ENCODE measurements around the gene RGS8.

Gene RGS8

DNA sequence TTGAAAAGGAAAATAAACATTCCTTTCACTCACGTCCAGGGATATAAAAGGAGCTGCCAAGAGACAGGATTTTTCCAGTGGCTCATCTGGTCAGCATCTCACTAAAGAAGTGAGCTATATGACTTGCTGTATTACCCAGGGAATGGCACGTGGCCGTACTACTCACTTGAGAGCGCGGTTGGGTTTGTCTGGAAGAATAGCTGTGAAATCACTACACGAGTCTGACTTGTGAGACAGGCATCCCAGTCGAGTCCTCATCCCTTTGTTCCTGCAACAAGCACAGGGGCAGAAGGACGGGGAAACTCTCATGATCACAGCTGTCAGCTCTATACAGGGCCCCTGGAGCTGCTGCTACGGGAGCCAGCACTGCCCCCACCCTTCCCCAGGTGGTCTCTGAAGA lies 17.7 kb downstream of the RGS8 start:
- DNase-seq (ENCODE audit: insufficient read length, low spot score), result no peak
- FAIRE-seq, result no peak
- TF ChIP-seq POLR2AphosphoS5 (IDR thresholded peaks at IDR 0.05; ENCODE audit: low read depth, low read length) (no peak), POLR2A (IDR thresholded peaks at IDR 0.05; ENCODE audit: low read depth, low read length) (no peak), POU2F2 (IDR thresholded peaks at IDR 0.05; ENCODE audit: low read depth, low read length) (no peak), TAF1 (IDR thresholded peaks at IDR 0.05; ENCODE audit: low read depth, low read length) (no peak), PAX5 (IDR thresholded peaks at IDR 0.05; ENCODE audit: insufficient read depth, low read length, severe bottlenecking) (no peak), SPI1 (IDR thresholded peaks at IDR 0.05; ENCODE audit: low read depth, low read length) (no peak)

DNA sequence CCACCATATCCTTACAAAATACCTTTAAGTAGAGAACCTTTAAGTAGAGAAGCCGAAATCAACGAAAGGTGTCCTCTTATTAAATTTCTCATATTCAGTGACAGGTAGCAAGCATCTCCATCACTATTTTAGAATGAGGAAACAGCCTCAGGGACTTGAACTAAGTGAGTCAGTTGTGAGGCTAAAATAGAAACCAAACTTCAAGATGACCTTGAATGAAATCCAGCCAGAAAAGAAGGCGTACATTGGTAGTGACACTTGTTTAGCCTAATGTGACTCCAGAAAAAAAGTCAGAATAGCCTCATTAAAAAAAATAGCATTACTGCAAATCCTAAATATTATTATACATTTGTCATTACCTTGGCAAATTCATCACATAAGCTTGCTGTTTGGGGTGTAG lies 20.1 kb downstream of the RGS8 start:
- TF ChIP-seq SPI1 (IDR thresholded peaks at IDR 0.05; ENCODE audit: low read depth, low read length), result 0 out of 2 replicates have a peak, but pooled peaks have one; percentile 5
- TF ChIP-seq POLR2A (IDR thresholded peaks at IDR 0.05; ENCODE audit: low read depth, low read length), result no peak
- DNase-seq (ENCODE audit: insufficient read length, low spot score), result no peak
- FAIRE-seq, result no peak

DNA sequence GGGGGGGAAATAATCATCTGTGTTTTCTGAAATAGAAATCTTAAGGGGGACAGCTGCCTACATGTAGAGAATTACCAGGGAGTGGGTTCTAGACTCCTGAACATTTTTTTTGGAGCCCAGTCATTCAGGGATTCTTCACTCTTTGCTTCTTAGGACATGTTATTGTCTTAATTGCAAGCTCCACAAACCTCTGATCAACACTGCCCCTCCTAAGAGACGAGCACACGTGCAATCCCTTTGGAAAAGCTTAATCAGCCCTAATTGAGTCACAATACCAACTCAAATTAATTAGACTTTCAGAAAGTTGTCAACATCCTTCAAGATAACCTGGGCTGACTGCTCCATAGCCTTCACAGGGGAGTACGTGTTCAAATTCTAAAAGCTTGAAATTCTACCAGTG lies 21.4 kb downstream of the RGS8 start:
- no peak for DNase-seq (ENCODE audit: insufficient read length, low spot score)
- no peak for FAIRE-seq

DNA sequence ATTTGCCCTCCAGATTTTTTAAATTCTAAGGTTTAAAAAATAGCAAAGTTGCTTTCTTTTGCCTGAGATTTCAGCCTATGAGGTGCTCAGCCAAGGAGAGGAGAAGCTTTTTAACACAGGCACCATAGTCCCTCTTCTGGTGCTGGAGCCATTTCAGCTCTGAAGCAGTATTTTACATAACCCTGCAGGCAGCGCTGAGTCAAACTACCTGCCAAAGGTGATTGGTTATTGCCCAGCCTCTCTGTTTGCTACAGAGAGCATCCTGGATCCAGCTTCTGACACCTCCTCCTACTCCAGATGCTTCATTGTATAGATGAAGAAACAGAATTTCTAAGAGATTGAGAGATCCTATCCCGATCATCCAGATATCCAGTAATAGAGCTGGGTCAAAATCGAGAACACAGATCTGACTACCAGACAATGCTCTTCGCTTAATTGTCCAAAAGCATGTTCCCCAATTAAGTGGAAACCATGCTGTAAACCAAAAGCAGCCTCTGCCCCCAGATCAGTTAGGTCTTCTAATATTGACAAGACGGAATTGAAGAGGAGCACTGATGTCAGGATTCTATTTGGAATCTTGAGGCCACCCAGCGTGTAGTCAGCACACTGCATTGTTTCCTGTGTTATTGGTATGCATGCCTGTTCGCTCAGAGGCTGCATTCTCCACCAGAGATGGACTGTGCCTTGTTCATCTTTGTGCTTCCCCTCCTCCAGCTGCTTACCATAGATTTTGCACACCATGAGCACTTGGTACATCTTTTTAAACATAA lies 22.1 kb downstream of the RGS8 start:
- TF ChIP-seq TAF1 (IDR thresholded peaks at IDR 0.05; ENCODE audit: low read depth, low read length) (no peak), POU2F2 (IDR thresholded peaks at IDR 0.05; ENCODE audit: low read depth, low read length) (no peak), PAX5 (IDR thresholded peaks at IDR 0.05; ENCODE audit: insufficient read depth, low read length, severe bottlenecking) (no peak)
- DNase-seq (ENCODE audit: insufficient read length, low spot score) (no peak), FAIRE-seq (peak; percentile 50)

More for the DNA sequence above, 21.4 kb downstream of the RGS8 start:
- TF ChIP-seq PAX5 (IDR thresholded peaks at IDR 0.05; ENCODE audit: insufficient read depth, low read length, severe bottlenecking) (no peak), SPI1 (IDR thresholded peaks at IDR 0.05; ENCODE audit: low read depth, low read length) (no peak), POLR2A (IDR thresholded peaks at IDR 0.05; ENCODE audit: low read depth, low read length) (no peak), POU2F2 (IDR thresholded peaks at IDR 0.05; ENCODE audit: low read depth, low read length) (no peak), TAF1 (IDR thresholded peaks at IDR 0.05; ENCODE audit: low read depth, low read length) (no peak), POLR2AphosphoS5 (IDR thresholded peaks at IDR 0.05; ENCODE audit: low read depth, low read length) (no peak)

DNA sequence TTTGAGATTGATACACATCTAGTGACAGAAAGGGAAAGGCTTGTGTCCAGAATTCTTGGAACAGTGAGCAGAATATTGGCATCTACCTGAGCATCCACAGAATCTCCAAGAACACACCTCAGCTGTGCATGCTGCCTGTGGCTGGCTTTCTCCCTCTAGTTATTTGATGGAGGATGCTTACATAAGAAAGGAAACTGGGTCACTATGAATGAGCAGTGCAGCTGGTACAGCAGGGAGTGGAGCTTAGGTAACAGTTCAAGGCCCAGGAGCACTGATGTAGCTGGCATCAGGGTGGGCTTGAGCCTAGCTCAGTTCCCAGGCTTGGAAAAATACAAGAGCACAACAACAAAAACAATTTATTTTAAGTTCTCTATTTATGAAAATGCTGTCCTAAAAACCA lies 26.3 kb downstream of the RGS8 start:
- DNase-seq (ENCODE audit: insufficient read length, low spot score) (no peak), FAIRE-seq (no peak)
- no peak for TF ChIP-seq POLR2AphosphoS5 (IDR thresholded peaks at IDR 0.05; ENCODE audit: low read depth, low read length)

DNA sequence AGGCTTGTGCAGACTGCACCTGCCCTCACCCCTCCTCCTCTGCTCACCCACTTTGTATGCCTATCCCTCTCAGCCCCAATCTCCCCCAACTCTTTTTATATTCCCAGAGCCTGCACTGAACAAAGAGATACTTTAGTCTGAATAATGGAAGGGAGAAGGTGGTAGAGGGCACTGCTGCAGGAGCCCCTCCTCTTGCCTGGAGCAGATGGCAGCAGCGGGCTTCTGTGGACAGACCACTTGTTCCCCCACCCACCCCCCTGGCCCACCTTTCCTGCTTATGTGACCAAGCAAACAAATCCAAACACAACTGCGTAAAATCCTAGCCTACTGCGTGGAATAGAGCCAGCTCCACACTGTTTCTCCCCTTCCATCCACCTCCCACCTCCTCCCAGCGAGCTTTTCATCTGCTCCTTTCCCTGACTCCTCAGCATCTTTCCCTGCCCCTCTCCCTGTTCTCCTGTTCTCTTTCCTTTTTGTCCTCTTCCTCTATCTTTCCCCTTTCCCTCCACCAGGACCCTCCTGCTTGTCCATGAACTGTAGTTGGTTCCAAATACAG lies 27.5 kb downstream of the RGS8 start:
- DNase-seq (ENCODE audit: insufficient read length, low spot score) (no peak), FAIRE-seq (no peak)
- TF ChIP-seq SPI1 (IDR thresholded peaks at IDR 0.05; ENCODE audit: low read depth, low read length) (no peak), POLR2AphosphoS5 (IDR thresholded peaks at IDR 0.05; ENCODE audit: low read depth, low read length) (no peak), POLR2A (IDR thresholded peaks at IDR 0.05; ENCODE audit: low read depth, low read length) (no peak), TAF1 (IDR thresholded peaks at IDR 0.05; ENCODE audit: low read depth, low read length) (no peak), POU2F2 (IDR thresholded peaks at IDR 0.05; ENCODE audit: low read depth, low read length) (no peak), PAX5 (IDR thresholded peaks at IDR 0.05; ENCODE audit: insufficient read depth, low read length, severe bottlenecking) (no peak)

DNA sequence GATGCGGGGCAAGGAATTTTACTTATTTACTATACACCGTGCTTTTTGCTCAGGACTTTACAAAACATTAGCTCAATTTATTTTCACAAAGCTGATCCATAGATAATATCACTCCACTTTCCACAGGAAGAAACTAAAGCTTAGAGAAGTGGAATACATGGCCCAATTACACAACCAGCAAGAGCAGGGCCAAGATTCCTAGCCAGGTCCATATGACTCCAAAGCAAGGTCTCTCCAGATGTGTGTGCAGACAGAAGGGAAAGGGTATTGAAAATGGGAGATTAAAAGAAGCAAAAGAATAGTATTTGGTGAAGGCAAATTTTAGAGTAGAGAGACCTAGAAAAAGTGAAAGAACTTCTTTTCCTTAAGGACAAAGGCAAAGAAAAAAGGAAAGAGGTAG lies 30.4 kb downstream of the RGS8 start:
- no peak for FAIRE-seq
- TF ChIP-seq POLR2AphosphoS5 (IDR thresholded peaks at IDR 0.05; ENCODE audit: low read depth, low read length) (no peak), PAX5 (IDR thresholded peaks at IDR 0.05; ENCODE audit: insufficient read depth, low read length, severe bottlenecking) (no peak), SPI1 (IDR thresholded peaks at IDR 0.05; ENCODE audit: low read depth, low read length) (no peak), POU2F2 (IDR thresholded peaks at IDR 0.05; ENCODE audit: low read depth, low read length) (no peak), POLR2A (IDR thresholded peaks at IDR 0.05; ENCODE audit: low read depth, low read length) (no peak), TAF1 (IDR thresholded peaks at IDR 0.05; ENCODE audit: low read depth, low read length) (no peak)
- DNase-seq (ENCODE audit: insufficient read length, low spot score), result no peak

DNA sequence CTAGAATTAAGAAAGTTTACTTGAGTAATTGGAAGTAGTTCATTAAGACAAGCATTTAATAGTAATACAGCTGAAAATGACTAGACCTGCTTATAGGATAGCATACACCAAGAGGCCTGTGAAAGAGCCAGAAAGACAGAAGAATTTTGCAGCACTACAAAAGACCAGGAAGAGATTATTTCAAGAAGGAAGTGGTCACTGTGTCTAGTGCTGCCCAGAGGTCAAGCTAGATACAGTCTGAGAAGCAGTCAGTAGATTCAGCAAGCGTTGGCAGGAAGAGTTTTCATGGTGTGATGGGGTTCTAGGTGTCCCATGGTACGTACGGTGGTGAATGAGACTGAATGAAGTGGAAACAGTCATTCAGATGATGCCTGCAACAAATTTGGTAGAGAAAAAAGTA lies 31.5 kb downstream of the RGS8 start:
- FAIRE-seq, result peak; percentile 43
- TF ChIP-seq POLR2AphosphoS5 (IDR thresholded peaks at IDR 0.05; ENCODE audit: low read depth, low read length) (no peak), SPI1 (IDR thresholded peaks at IDR 0.05; ENCODE audit: low read depth, low read length) (peak; percentile 13; the same call in 1 of the 2 replicates)

DNA sequence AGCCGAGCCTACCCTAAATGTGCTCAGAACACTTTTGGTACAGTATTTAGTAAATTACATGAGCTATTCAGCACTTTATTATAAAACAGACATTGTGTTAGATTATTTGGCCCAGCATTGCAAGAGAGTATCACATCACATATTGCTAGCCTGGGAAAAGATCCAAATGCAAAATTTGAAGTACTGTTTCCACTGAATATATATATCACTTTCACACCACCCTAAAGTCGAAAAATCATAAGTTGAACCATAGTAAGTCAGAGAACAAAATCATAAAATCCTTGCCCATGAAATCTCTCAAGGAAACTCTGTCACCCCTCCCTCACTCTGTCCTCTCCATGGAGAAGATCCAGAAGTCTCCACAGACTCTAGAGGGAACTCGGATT lies 33.1 kb downstream of the RGS8 start:
- no peak for TF ChIP-seq SPI1 (IDR thresholded peaks at IDR 0.05; ENCODE audit: low read depth, low read length)
- TF ChIP-seq POLR2AphosphoS5 (IDR thresholded peaks at IDR 0.05; ENCODE audit: low read depth, low read length), result no peak
- no peak for TF ChIP-seq POLR2A (IDR thresholded peaks at IDR 0.05; ENCODE audit: low read depth, low read length)
- TF ChIP-seq PAX5 (IDR thresholded peaks at IDR 0.05; ENCODE audit: insufficient read depth, low read length, severe bottlenecking), result no peak
- TF ChIP-seq POU2F2 (IDR thresholded peaks at IDR 0.05; ENCODE audit: low read depth, low read length), result no peak
- DNase-seq (ENCODE audit: insufficient read length, low spot score) (no peak), FAIRE-seq (no peak)

More for the DNA sequence above, 31.5 kb downstream of the RGS8 start:
- DNase-seq (ENCODE audit: insufficient read length, low spot score), result no peak

DNA sequence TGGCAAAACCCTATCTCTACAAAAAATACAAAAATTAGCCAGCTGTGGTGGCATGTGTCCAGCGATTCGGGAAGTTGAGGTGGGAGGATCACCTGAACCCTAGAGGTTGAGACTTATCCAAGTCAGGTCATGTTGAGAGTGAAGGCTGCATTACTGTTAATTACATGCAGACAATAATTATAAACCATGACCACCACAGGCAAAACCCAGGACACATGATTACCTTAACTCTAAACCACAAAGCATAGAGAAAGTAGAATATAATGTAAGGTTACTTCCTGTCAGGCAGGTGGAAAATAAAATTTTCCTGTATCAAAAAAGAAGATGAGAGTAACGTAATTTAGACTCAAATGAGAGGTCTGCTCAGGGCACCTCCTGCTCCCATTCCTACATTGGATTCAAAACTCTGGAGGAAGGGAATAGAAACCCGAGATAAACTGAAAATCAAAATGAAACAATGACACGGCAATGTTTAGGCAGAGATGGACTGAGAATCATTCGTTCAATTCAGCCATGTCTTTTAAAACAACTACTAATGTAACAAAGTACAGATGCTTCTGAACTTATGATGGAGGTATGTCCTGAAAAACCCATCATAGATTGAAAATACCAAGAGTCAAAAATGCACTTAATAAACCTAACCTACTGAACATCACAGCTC lies 33.6 kb downstream of the RGS8 start:
- peak; percentile 83 for FAIRE-seq
- no peak for DNase-seq (ENCODE audit: insufficient read length, low spot score)
- TF ChIP-seq PAX5 (IDR thresholded peaks at IDR 0.05; ENCODE audit: insufficient read depth, low read length, severe bottlenecking) (no peak), POLR2AphosphoS5 (IDR thresholded peaks at IDR 0.05; ENCODE audit: low read depth, low read length) (no peak), TAF1 (IDR thresholded peaks at IDR 0.05; ENCODE audit: low read depth, low read length) (no peak)
